A673 (cell line): Measurements from ENCODE around the gene PKD1.

Source experiments
- EZH2 ChIP-seq: fragments of 200-600 bp; sonication (generic); IDR thresholded peaks from 2 replicates; pipeline ENCODE4 v1.6.1; 2017; ENCODE audit warnings: borderline replicate concordance, low read depth, mild to moderate bottlenecking, mixed read lengths, antibody characterized with exemption, low read length; ENCODE audit not compliant: poor library complexity, severe bottlenecking
- TF ChIP-seq, protein P1 (sequence below): fragments of 300-800, 200-600 bp; sonication (generic); conservative IDR thresholded peaks from 2 replicates; pipeline ENCODE4 v1.5.1; 2017; ENCODE audit warnings: low read depth, mild to moderate bottlenecking, antibody characterized with exemption, low read length, moderate library complexity, mixed read lengths

DNA sequence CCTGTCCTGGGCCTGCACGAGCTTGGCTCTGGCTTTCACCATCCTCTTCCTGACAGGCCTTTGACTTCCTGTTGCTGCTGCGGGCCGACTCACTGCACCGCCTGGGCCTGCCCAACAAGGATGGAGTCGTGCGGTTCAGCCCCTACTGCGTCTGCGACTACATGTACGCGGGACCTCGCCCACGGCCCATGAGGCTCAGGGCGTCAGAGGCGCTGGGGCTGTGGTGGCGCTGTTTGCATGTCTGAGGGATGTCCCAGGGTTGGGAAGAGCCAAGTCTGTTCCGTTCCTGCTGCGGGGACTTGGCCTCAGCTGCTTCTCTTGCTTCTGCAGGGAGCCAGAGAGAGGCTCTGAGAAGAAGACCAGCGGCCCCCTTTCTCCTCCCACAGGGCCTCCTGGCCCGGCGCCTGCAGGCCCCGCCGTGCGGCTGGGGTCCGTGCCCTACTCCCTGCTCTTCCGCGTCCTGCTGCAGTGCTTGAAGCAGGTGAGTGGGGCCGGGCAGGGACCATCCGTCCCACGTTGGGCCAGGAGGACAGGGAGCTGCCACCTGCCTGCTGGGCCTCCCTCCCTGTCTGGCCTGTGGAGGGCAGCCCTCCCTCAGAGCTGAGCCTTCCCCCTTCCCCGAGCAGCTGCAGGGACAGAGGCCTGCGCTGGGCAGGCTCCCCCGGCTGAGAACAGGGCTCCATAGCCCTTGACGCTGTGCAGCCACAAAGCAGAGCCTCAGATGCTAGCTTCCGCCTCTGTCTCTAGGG is 64.1 kb downstream of the PKD1 start:
- TF ChIP-seq, protein P1, sequence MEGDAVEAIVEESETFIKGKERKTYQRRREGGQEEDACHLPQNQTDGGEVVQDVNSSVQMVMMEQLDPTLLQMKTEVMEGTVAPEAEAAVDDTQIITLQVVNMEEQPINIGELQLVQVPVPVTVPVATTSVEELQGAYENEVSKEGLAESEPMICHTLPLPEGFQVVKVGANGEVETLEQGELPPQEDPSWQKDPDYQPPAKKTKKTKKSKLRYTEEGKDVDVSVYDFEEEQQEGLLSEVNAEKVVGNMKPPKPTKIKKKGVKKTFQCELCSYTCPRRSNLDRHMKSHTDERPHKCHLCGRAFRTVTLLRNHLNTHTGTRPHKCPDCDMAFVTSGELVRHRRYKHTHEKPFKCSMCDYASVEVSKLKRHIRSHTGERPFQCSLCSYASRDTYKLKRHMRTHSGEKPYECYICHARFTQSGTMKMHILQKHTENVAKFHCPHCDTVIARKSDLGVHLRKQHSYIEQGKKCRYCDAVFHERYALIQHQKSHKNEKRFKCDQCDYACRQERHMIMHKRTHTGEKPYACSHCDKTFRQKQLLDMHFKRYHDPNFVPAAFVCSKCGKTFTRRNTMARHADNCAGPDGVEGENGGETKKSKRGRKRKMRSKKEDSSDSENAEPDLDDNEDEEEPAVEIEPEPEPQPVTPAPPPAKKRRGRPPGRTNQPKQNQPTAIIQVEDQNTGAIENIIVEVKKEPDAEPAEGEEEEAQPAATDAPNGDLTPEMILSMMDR: no peak
- TF ChIP-seq EZH2: no peak
